Hindlimb muscle (tissue), 1 donor: ENCODE data around the gene METAP2. TPM values are rescaled to one million over a fixed set of nuclear protein-coding genes. Genes with fewer than 3 reads are reported as not detected.
"Not testable (repeated sequence)": the region's sequence is repeated elsewhere in the genome, so short reads cannot be mapped to it uniquely, and the experiment has no call there.

Experiments
- DNase-seq: peaks from one replicate; pipeline ENCODE4 v3.0.0-alpha.2; 2013
- polyA plus RNA-seq: library from polyadenylated mRNA; unstranded; fragments of 120-200 nt; gene quantifications from one replicate; pipeline ENCODE4 v1.2.1, GENCODE V29; 2013; ENCODE audit not compliant: insufficient read length

METAP2 gene
- polyA plus RNA-seq: 101 TPM

GRCh38 chr12:95473884-95474659 lies at the start of gene METAP2:
Gene METAP2 (plus strand): TSS chr12:95474152. CDS start chr12:95474180, 28 bp downstream.
- DNase-seq: peak; percentile 95

DNA sequence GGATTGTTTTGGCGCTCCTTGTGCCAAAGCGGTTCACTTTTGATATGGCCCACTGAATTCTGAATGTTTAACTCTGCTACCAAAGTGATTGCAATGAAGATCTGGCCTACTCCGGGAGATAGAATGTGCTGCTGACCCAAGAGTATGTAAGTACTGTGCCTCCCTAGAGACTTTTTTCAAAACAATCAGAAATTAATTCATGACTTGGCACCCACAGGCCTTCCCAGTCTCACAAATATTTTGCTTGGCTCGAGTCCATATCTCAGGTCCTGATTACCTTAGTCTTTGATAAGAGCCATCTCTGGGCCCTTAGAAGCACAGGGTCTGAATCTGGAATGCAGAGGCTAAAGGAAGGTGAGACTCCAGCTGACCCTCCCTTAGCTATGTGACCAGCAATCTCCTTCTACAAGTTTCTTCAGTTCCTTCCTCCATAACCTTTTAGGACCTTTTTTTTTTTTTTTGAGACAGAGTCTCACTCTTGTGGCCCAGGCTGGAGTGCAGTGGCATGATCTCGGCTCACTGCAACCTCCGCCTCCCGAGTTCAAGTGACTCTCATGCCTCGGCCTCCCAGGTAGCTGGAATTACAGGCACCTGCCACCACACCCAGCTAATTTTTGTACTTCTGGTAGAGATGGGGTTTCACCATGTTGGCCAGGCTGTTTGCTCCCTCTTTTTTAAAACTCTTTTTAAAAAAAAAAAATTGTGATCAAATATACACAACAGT lies 49.5 kb upstream of the METAP2 start:
- DNase-seq: no peak

DNA sequence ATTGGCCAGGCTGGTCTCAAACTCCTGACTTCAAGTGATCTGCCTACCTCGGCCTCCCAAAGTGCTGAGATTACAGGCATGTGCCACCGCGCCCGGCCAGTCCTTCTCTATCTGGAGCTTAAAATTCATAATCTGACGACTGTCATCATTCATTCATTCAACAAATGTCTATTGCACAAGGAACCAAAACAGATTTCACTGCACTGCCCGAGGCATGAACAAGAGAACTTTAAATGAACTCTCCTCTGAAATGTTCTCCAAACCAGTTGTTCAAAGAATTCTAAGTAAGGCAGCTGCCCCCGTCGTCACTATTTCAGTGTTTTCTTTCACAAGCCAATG lies 44.8 kb upstream of the METAP2 start:
- no peak for DNase-seq

GRCh38 chr12:95431120-95431519 lies 42.8 kb upstream of the METAP2 start:
- DNase-seq: no peak

- no peak for DNase-seq
Observed at GRCh38 chr12:95435355-95435754, 38.6 kb upstream of the METAP2 start.

- DNase-seq: no peak
Observed at GRCh38 chr12:95437565-95437964, 36.4 kb upstream of the METAP2 start.

GRCh38 chr12:95439461-95440230 lies 34.3 kb upstream of the METAP2 start:
- DNase-seq: no peak

- DNase-seq: no peak
Observed at GRCh38 chr12:95440401-95440800, 33.6 kb upstream of the METAP2 start.

- no peak for DNase-seq
Observed at GRCh38 chr12:95443459-95443858, 30.5 kb upstream of the METAP2 start.

DNA sequence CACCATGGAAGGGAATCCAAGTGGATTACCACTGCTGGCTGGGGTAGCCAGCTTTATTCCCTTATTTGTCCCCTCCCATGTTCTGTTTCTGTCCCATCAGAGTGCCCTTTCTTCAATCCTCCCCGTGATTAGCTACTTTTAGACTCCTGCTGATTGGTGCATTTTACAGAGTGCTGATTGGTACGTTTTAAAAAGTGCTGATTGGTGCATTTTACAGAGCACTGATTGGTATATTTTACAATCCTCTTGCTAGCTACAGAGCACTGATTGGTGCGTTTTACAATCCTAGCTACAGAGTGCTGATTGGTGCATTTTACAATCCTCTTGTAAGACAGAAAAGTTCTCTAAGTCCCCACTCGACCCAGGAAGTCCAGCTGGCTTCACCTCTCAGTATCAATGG lies 28.9 kb upstream of the METAP2 start:
- not testable (repeated sequence) for DNase-seq

DNA sequence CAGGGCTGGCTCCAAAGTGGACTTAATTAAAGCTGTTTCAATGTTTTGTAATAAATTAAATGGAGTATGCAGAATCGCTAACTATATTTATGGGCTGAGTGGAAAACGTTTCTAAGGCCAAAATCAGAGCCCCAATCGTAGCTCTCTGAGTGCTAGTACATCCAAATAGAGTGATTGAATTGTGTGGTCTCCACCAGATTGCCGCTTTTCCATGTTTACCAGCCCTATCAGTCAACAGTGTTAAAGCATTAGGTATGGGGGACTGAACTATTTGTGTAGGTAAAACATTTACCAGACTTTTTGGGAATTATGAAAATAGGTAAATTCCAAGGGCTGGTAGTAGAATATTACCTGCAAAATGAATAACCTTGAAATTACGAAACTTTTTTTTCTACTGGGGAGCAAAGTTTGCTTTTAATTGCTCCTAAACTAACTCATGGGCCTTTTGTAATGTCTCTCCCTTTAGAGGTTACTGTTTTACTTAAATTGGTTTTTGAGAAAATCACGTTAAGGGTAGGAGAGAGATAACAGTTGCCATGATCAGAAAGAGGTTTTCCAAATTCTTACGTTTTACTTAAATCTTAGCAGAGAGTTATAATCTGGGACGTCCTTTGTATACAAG lies 28.0 kb upstream of the METAP2 start:
- no peak for DNase-seq

- DNase-seq: peak; percentile 42
Observed at GRCh38 chr12:95446506-95446900, 27.4 kb upstream of the METAP2 start.

DNA sequence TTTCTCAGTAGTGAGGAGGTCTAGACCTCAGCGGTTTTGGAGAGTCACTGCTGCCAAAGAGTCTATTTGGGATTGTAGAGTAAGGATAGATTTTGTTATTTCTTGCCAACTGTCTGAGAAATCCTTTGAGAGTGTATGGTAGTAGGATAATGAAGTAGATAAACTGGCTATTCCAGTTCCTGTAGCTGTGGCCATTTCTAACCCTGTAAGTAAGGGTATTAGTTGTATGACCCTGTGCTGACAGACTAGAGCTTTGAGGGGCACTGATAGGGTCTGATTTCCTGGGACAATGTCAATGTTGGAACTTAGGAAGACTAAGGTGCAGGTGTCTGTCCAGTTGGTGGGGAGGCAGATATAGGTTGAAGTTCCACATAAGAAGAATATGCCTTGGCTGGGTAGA lies 24.3 kb upstream of the METAP2 start:
- DNase-seq: not testable (repeated sequence)

DNA sequence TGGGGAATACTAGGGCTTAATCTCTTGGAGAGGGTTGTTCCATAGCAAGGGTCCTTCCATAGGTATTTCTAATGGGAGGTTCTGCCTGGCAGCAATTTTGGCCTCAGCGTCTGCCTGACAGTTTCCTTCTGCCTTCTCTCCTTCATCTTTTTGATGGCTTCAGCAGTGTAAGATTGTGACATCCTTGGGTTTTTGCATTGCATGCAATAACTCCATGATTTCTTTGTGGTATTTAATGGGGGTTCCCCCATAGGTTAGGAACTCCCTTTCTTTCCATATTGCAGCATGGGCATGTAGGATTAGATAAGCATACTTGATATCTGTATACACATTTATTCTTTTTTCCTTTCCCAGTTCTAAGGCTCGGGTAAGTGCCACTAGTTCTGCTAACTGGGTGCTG lies 21.5 kb upstream of the METAP2 start:
- not testable (repeated sequence) for DNase-seq

GRCh38 chr12:95453881-95454280 lies 20.1 kb upstream of the METAP2 start:
- not testable (repeated sequence) for DNase-seq

GRCh38 chr12:95454780-95455215 lies 19.2 kb upstream of the METAP2 start:
- not testable (repeated sequence) for DNase-seq

DNA sequence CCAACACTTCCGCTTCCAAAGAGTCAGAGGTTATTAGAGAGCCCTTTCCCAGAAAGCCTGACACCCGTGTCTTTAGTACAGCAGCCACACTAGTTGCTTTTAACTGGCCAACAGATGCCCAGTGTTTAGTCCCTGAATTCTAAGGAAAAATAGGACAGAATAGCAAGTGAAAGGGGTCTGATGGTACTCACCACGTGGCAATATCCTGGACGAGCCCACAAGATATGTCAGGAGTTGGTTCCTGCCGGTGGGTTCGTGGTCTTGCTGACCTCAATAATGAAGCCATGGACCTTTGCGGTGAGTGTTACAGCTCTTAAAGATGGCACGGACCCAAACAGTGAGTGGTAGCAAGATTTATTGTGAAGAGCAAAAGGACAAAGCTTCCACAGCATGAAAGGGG lies 16.3 kb upstream of the METAP2 start:
- not testable (repeated sequence) for DNase-seq

DNA sequence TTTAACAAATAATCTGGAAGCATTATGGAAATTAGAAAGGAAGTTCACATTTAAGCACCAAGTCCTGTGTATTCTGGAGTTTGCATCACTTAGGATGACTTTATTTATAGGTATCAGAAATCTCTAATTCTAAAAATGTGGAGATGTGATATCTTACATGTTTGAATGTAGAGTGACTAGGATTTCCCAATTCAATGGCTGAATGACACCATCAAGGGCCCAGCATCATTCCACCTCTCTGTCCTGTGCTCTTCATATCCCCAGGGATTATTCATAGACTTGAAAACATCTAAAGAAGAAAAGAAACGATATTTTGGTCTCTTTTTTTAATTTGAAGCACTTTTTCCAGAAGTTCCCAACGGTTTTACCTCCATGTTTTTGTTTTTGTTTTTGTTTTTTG lies 15.2 kb upstream of the METAP2 start:
- no peak for DNase-seq

DNA sequence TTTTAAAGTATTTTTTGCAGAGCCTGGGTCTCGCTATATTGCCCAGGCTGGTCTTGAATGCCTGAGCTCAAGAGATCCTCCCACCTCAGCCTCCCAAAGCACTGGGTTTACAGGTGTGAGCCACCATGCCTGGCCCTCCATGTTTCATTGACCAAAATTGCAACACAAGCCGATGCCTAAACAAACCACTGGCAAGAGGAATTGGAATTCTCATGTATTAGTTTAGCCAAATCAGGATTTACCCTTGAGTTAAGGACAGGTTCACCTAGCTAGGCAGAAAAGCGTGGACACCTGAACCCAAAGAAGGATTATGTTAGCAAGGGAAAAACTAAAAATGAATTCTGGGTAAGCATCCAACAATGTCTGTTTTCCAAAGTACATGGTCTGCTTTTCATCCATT lies 14.6 kb upstream of the METAP2 start:
- DNase-seq: no peak

DNA sequence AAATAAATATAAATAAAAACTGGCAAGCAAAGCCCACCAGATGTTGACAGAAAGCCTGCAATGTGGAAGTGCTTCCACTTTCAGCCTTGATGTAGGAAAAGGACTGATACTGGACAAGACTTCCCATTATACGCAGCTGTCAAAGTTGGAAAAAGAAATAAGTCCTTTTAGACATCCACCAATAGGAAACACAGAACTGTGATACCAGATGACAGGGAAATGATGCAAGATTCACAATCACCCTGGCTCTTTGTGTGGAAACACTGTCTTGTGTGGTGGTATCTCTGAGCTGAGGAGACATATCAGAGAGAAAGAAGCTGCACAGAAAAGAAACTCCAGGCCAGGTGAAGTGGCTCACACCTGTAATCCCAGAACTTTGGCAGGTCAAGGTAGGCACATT lies 13.8 kb upstream of the METAP2 start:
- DNase-seq: no peak

DNA sequence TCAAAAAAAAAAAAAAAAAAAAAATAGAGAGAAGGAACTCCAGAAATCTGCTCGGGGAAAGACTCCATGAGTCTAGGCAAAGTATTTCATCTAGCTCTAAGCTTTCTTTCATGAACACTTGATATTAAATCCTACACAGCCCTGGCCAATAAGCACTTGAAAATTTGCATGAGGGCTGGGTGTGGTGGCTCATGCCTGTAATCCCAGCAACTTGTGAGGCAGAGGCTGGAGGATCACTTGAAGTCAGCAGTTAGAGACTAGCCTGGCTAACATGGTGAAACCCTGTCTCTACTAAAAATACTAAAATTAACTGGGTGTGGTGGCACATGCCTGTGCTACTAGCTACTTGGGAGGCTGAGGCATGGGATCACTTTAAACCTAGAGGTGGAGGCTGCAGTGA lies 13.1 kb upstream of the METAP2 start:
- no peak for DNase-seq

DNA sequence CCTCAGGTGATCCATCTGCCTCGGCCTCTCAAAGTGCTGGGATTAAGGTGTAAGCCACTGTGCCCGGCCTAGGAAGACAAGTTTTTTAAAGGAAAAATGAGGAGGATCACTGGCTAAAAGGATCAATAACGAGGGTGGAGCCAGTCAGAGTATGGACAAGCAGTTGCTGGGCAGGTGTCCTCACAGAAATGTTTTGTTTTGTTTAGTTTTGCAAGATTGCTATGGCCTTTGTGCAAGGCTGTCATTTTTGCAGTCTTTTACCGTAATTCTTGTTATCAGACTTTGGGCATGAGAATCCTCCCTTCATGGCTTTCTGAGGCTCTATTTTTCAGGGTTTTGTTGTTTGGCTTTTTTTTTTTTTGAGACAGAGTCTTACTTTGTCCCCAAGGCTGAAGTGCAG lies 11.9 kb upstream of the METAP2 start:
- no peak for DNase-seq

- no peak for DNase-seq
Observed at GRCh38 chr12:95462551-95462950, 11.4 kb upstream of the METAP2 start.
